ENCODE measurements around the gene LOXL4. TPM values are rescaled to one million over a fixed set of nuclear protein-coding genes. Genes with fewer than 3 reads are reported as not detected.

Gene LOXL4
- total RNA-seq, 3 donors from 2014 or later (not counting 1 experiment from before 2014, with no cell fraction given) = 0.23 TPM; not detected in 2

GRCh38 chr10:98244586-98244985 is 23.4 kb downstream of the LOXL4 start:
- 93% methylated on average over 2 of the region's 2 CpGs for WGBS (ENCODE audit: insufficient coverage)
- Histone ChIP-seq H3K9me3 (ENCODE audit: control insufficient read depth, insufficient read depth, low read length) (no peaks in the 10 kb centered on the region), H3K36me3 (ENCODE audit: control insufficient read depth, insufficient read depth, low read length) (peaks cover 56% of the 10 kb centered on the region), H3K4me1 (ENCODE audit: control insufficient read depth, insufficient read depth, low read length) (no peaks in the 10 kb centered on the region), H3K27ac (ENCODE audit: low read length) (no peak overlapping the region), H3K27me3 (ENCODE audit: control insufficient read depth, insufficient read depth, low read length) (no peaks in the 10 kb centered on the region), H3K4me3 (ENCODE audit: low read length) (no peak overlapping the region)
- no peak for DNase-seq
- TF ChIP-seq, protein P1, sequence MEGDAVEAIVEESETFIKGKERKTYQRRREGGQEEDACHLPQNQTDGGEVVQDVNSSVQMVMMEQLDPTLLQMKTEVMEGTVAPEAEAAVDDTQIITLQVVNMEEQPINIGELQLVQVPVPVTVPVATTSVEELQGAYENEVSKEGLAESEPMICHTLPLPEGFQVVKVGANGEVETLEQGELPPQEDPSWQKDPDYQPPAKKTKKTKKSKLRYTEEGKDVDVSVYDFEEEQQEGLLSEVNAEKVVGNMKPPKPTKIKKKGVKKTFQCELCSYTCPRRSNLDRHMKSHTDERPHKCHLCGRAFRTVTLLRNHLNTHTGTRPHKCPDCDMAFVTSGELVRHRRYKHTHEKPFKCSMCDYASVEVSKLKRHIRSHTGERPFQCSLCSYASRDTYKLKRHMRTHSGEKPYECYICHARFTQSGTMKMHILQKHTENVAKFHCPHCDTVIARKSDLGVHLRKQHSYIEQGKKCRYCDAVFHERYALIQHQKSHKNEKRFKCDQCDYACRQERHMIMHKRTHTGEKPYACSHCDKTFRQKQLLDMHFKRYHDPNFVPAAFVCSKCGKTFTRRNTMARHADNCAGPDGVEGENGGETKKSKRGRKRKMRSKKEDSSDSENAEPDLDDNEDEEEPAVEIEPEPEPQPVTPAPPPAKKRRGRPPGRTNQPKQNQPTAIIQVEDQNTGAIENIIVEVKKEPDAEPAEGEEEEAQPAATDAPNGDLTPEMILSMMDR (IDR thresholded peaks at IDR 0.05) = no peak
- no peak overlapping the region for H3K4me3 Mint-ChIP-seq
- peaks cover 25% of the 10 kb centered on the region for H3K36me3 Mint-ChIP-seq
- H3K9me3 Mint-ChIP-seq = no peaks in the 10 kb centered on the region
- no peak overlapping the region for H3K27ac Mint-ChIP-seq
- H3K27me3 Mint-ChIP-seq (ENCODE audit: low read depth in 2 of 2) = no peaks in the 10 kb centered on the region
- H3K4me1 Mint-ChIP-seq = no peaks in the 10 kb centered on the region
- intact Hi-C loops (cut with micrococcal nuclease) = no loop called here
- ATAC-seq = no peak

DNA sequence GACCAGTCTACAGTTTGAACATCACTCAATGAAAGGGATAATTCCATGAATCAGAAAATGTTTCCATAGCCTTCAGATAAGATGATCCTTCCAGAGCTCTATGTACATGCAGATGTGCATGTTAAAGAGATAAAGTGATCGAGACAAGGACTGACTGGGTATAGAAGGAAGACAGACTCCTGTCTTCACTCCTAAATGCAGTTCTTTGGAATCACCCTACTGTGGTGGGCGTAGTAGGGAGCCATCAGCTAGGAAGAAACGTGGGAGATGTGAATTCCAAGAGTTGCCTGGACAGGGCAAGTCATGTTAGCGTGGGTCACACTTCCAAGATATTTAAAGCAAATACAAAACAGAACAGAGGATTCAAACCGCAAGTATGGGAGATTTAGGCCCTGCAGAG is 23.9 kb downstream of the LOXL4 start:
- Histone ChIP-seq H3K27ac (ENCODE audit: low read length) (no peak overlapping the region), H3K9me3 (ENCODE audit: control insufficient read depth, insufficient read depth, low read length) (no peaks in the 10 kb centered on the region), H3K36me3 (ENCODE audit: control insufficient read depth, insufficient read depth, low read length) (peaks cover 56% of the 10 kb centered on the region), H3K4me3 (ENCODE audit: low read length) (no peak overlapping the region), H3K27me3 (ENCODE audit: control insufficient read depth, insufficient read depth, low read length) (no peaks in the 10 kb centered on the region), H3K4me1 (ENCODE audit: control insufficient read depth, insufficient read depth, low read length) (no peaks in the 10 kb centered on the region)
- Mint-ChIP-seq H3K4me3 (no peak overlapping the region), H3K4me1 (no peaks in the 10 kb centered on the region), H3K27ac (no peak overlapping the region), H3K27me3 (ENCODE audit: low read depth in 2 of 2) (no peaks in the 10 kb centered on the region), H3K9me3 (no peaks in the 10 kb centered on the region), H3K36me3 (peaks cover 21% of the 10 kb centered on the region)
- WGBS (ENCODE audit: insufficient coverage) = 100% methylated on average over 5 of the region's 5 CpGs
- DNase-seq (no peak), ATAC-seq (no peak)
- intact Hi-C loops (cut with micrococcal nuclease) = no loop called here
- TF ChIP-seq, protein P1 (IDR thresholded peaks at IDR 0.05) = no peak

- Histone ChIP-seq H3K27me3 (ENCODE audit: control insufficient read depth, insufficient read depth, low read length) (no peaks in the 10 kb centered on the region), H3K9me3 (ENCODE audit: control insufficient read depth, insufficient read depth, low read length) (no peaks in the 10 kb centered on the region), H3K4me3 (ENCODE audit: low read length) (no peak overlapping the region), H3K36me3 (ENCODE audit: control insufficient read depth, insufficient read depth, low read length) (peaks cover 53% of the 10 kb centered on the region), H3K27ac (ENCODE audit: low read length) (no peak overlapping the region), H3K4me1 (ENCODE audit: control insufficient read depth, insufficient read depth, low read length) (no peaks in the 10 kb centered on the region)
- H3K36me3 Mint-ChIP-seq = peaks cover 19% of the 10 kb centered on the region
- peaks cover 0 to 3% of the 10 kb centered on the region in 2 donors for H3K4me1 Mint-ChIP-seq
- ATAC-seq (no peak), DNase-seq (peak in 1 of 2 donors; percentile 12)
- H3K9me3 Mint-ChIP-seq = no peaks in the 10 kb centered on the region
- no peaks in the 10 kb centered on the region for H3K27me3 Mint-ChIP-seq (ENCODE audit: low read depth in 2 of 2)
- H3K4me3 Mint-ChIP-seq = no peak overlapping the region
- H3K27ac Mint-ChIP-seq = peak overlapping the region in 1 of 2 donors; percentile 2
- WGBS (ENCODE audit: insufficient coverage) = no CpG with 5 or more reads among the region's 1 CpG
- intact Hi-C loops (cut with micrococcal nuclease) = no loop called here
- TF ChIP-seq, protein P1 (IDR thresholded peaks at IDR 0.05) = no peak
Observed at GRCh38 chr10:98242823-98243222, 25.2 kb downstream of the LOXL4 start.

GRCh38 chr10:98240524-98240923 is 27.5 kb downstream of the LOXL4 start:
- WGBS (ENCODE audit: insufficient coverage) = no CpG with 5 or more reads among the region's 3 CpGs
- H3K4me1 ChIP-seq (ENCODE audit: control insufficient read depth, insufficient read depth, low read length) = no peaks in the 10 kb centered on the region

More at GRCh38 chr10:98240524-98240923, 27.5 kb downstream of the LOXL4 start:
- Histone ChIP-seq H3K27ac (ENCODE audit: low read length) (no peak overlapping the region), H3K36me3 (ENCODE audit: control insufficient read depth, insufficient read depth, low read length) (peaks cover 59% of the 10 kb centered on the region), H3K4me3 (ENCODE audit: low read length) (no peak overlapping the region), H3K27me3 (ENCODE audit: control insufficient read depth, insufficient read depth, low read length) (no peaks in the 10 kb centered on the region), H3K9me3 (ENCODE audit: control insufficient read depth, insufficient read depth, low read length) (no peaks in the 10 kb centered on the region)
- no peaks in the 10 kb centered on the region for H3K9me3 Mint-ChIP-seq
- peaks cover 24% of the 10 kb centered on the region for H3K36me3 Mint-ChIP-seq
- H3K27me3 Mint-ChIP-seq (ENCODE audit: low read depth in 2 of 2) = no peaks in the 10 kb centered on the region
- H3K4me1 Mint-ChIP-seq = peaks cover 0 to 8% of the 10 kb centered on the region in 2 donors
- no peak overlapping the region for H3K4me3 Mint-ChIP-seq
- TF ChIP-seq, protein P1 (IDR thresholded peaks at IDR 0.05) = no peak
- no peak for DNase-seq
- ATAC-seq = no peak
- intact Hi-C loops (cut with micrococcal nuclease) = no loop called here
- no peak overlapping the region for H3K27ac Mint-ChIP-seq
